GM12878 (cell line): ENCODE data around the gene HCFC2. TPM values are rescaled to one million over a fixed set of nuclear protein-coding genes. Genes with fewer than 3 reads are reported as not detected.

ENCODE experiments used
- BHLHE40 ChIP-seq, 2 experiments: fragments of 450-650 bp in 1 of 2; IDR thresholded peaks; 2 replicates each; pipeline ENCODE4 v1.6.1; 2011 to 2017; ENCODE audit warnings: low read depth in 2 of 2, borderline replicate concordance in 1 of 2, improper control_type of control experiment in 1 of 2, low read length in 1 of 2, mild to moderate bottlenecking in 1 of 2
- CBX3 ChIP-seq: fragments of 200-600 bp; sonication (generic); IDR thresholded peaks from 2 replicates; pipeline ENCODE4 v1.6.1; 2016; ENCODE audit warnings: low read depth, borderline replicate concordance
- HCFC1 ChIP-seq: fragments of 150-350 bp; IDR thresholded peaks from 2 replicates; pipeline ENCODE4 v1.6.1; 2014; ENCODE audit warnings: low read length
- KDM1A ChIP-seq: fragments of 200-600 bp; sonication (generic); IDR thresholded peaks from 2 replicates; pipeline ENCODE4 v1.6.1; 2016; ENCODE audit warnings: borderline replicate concordance
- MEF2B ChIP-seq: fragments of 450-650 bp; IDR thresholded peaks from 2 replicates; pipeline ENCODE4 v1.6.1; 2018; ENCODE audit warnings: mild to moderate bottlenecking, moderate library complexity; ENCODE audit not compliant: partially characterized antibody, poor library complexity, severe bottlenecking
- MLLT1 ChIP-seq: fragments of 450-650 bp; IDR thresholded peaks from 2 replicates; pipeline ENCODE4 v1.6.1; 2016; ENCODE audit warnings: mild to moderate bottlenecking
- TCF12 ChIP-seq: IDR thresholded peaks from 2 replicates; pipeline ENCODE4 v1.6.1; 2011; ENCODE audit warnings: low read depth, mild to moderate bottlenecking, low read length
- YY1 ChIP-seq: IDR thresholded peaks from 2 replicates; pipeline ENCODE4 v1.6.1; 2011; ENCODE audit warnings: low read depth, mild to moderate bottlenecking, low read length
- ZBTB11 ChIP-seq: fragments of 450-650 bp; formaldehyde crosslinking; IDR thresholded peaks from 2 replicates; pipeline ENCODE4 v1.5.0; 2022; ENCODE audit warnings: mild to moderate bottlenecking, missing genetic modification characterization
- ZNF687 ChIP-seq: fragments of 450-650 bp; IDR thresholded peaks from 2 replicates; pipeline ENCODE4 v1.6.1; 2017; ENCODE audit warnings: mild to moderate bottlenecking, moderate library complexity
- ZSCAN29 ChIP-seq: fragments of 450-650 bp; IDR thresholded peaks from 2 replicates; pipeline ENCODE4 v1.6.1; 2017; ENCODE audit warnings: mild to moderate bottlenecking, moderate library complexity
- polyA plus RNA-seq, 11 experiments: library from polyadenylated mRNA; depleted of rRNA in 4 of 11; unstranded in 6 of 11; stranded (reverse) in 5 of 11; fragments of >200 nt; fragmentation: Nextera tagmentation in 4 of 11; fragmentation: Illumina TruSeq in 1 of 11; extraction: Ambion mirVana in 4 of 11; extraction: Trizol in 1 of 11; gene quantifications; 1 replicate in 1 of 11; 2 replicates in 10 of 11; pipeline versions ENCODE4 v1.2.1 to v1.2.3, GENCODE V29; 2011 to 2016; ENCODE audit warnings: inconsistent platforms in 2 of 11, missing spikeins in 2 of 11, low read depth in 1 of 11
- total RNA-seq, 4 experiments: library from RNA; depleted of rRNA in 3 of 4; stranded (reverse); fragments of >200 nt in 3 of 4; fragmentation: Illumina TruSeq in 1 of 4; extraction: Trizol in 1 of 4; gene quantifications; 2 replicates each; pipeline versions ENCODE4 v1.2.1 to v1.2.3, GENCODE V29; 2013 to 2021
- TF ChIP-seq, protein P1 (sequence below): fragments of 450-650 bp; IDR thresholded peaks from 2 replicates; pipeline ENCODE4 v1.6.1; 2018; ENCODE audit warnings: borderline replicate concordance, mild to moderate bottlenecking; ENCODE audit not compliant: partially characterized antibody
- TF ChIP-seq, protein P2 (sequence below): IDR thresholded peaks from 2 replicates; pipeline ENCODE4 v1.6.1; 2011; ENCODE audit warnings: low read depth, low read length, improper control_type of control experiment, borderline replicate concordance
- TF ChIP-seq, protein P3 (sequence below): IDR thresholded peaks from 2 replicates; pipeline ENCODE4 v1.6.1; 2011; ENCODE audit warnings: borderline replicate concordance, low read depth, mild to moderate bottlenecking, moderate library complexity, mixed read lengths, low read length; ENCODE audit not compliant: insufficient read depth; ENCODE audit errors: extremely low read length

HCFC2 gene
- total and polyA plus RNA-seq, 10 of the 15 experiments (the other 5 are each of a cell fraction or from before 2014, with no cell fraction given): 1.8 to 14.2 (median 9.3) TPM

- TF ChIP-seq ZBTB11 (no peak), YY1 (peak; percentile 97), ZSCAN29 (no peak), MEF2B (peak; percentile 99), TCF12 (peak; percentile 87), HCFC1 (peak; percentile 68), KDM1A (no peak), BHLHE40 (IDR thresholded peaks at IDR 0.05; ENCODE audit: borderline replicate concordance in 1 of 2, low read depth in 2 of 2, low read length in 1 of 2) (peak; percentile 80 to 89), CBX3 (no peak), MLLT1 (0 out of 2 replicates have a peak, but pooled peaks have one; percentile 62), ZNF687 (peak; percentile 39)
- TF ChIP-seq, protein P1, sequence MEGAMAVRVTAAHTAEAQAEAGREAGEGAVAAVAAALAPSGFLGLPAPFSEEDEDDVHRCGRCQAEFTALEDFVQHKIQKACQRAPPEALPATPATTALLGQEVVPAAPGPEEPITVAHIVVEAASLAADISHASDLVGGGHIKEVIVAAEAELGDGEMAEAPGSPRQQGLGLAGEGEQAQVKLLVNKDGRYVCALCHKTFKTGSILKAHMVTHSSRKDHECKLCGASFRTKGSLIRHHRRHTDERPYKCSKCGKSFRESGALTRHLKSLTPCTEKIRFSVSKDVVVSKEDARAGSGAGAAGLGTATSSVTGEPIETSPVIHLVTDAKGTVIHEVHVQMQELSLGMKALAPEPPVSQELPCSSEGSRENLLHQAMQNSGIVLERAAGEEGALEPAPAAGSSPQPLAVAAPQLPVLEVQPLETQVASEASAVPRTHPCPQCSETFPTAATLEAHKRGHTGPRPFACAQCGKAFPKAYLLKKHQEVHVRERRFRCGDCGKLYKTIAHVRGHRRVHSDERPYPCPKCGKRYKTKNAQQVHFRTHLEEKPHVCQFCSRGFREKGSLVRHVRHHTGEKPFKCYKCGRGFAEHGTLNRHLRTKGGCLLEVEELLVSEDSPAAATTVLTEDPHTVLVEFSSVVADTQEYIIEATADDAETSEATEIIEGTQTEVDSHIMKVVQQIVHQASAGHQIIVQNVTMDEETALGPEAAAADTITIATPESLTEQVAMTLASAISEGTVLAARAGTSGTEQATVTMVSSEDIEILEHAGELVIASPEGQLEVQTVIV: no peak
- TF ChIP-seq, protein P2, sequence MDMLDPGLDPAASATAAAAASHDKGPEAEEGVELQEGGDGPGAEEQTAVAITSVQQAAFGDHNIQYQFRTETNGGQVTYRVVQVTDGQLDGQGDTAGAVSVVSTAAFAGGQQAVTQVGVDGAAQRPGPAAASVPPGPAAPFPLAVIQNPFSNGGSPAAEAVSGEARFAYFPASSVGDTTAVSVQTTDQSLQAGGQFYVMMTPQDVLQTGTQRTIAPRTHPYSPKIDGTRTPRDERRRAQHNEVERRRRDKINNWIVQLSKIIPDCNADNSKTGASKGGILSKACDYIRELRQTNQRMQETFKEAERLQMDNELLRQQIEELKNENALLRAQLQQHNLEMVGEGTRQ: peak; percentile 83
- TF ChIP-seq, protein P3, sequence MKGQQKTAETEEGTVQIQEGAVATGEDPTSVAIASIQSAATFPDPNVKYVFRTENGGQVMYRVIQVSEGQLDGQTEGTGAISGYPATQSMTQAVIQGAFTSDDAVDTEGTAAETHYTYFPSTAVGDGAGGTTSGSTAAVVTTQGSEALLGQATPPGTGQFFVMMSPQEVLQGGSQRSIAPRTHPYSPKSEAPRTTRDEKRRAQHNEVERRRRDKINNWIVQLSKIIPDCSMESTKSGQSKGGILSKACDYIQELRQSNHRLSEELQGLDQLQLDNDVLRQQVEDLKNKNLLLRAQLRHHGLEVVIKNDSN: peak; percentile 98
These were observed at the start of gene HCFC2 (continued) for GRCh38 chr12:104064031-104064841.
